Thoracic aorta (tissue), 2 donors: ENCODE measurements around the gene CORIN. TPM values are rescaled to one million over a fixed set of nuclear protein-coding genes. Genes with fewer than 3 reads are reported as not detected.

ENCODE experiments used
- ATAC-seq: fragments of 150-250 bp; one replicate; pipeline ENCODE4 v1.8.0; 2017; ENCODE audit warnings: low read depth; ENCODE audit not compliant: insufficient number of reproducible peaks, low FRiP score
- DNase-seq: peaks from one replicate; pipeline ENCODE4 v3.0.0-alpha.2; 2020; ENCODE audit warnings: low spot score
- H3K27ac ChIP-seq, 2 donors: fragments of 200-600 bp; sonication (generic); 1 replicate in 1 of 2; 2 replicates in 1 of 2; pipeline ENCODE4 v1.5.1; 2016; ENCODE audit warnings: mild to moderate bottlenecking in 2 of 2, moderate library complexity in 2 of 2
- H3K27me3 ChIP-seq: fragments of 200-600 bp; sonication (generic); replicated peaks from 2 replicates; pipeline ENCODE4 v1.6.0; 2016; ENCODE audit warnings: mild to moderate bottlenecking; ENCODE audit not compliant: insufficient read depth
- H3K36me3 ChIP-seq: fragments of 200-600 bp; sonication (generic); one replicate; pipeline ENCODE4 v1.5.1; 2016
- H3K4me1 ChIP-seq, 2 donors: fragments of 200-600 bp; sonication (generic); 1 replicate in 1 of 2; 2 replicates in 1 of 2; pipeline versions ENCODE4 v1.5.1 to v1.6.0; 2016; ENCODE audit warnings: low read depth in 2 of 2, mild to moderate bottlenecking in 1 of 2; ENCODE audit not compliant: control insufficient read depth in 1 of 2
- H3K4me3 ChIP-seq: fragments of 200-600 bp; sonication (generic); 2 replicates; pipeline ENCODE4 v1.5.1; 2016; ENCODE audit warnings: mild to moderate bottlenecking
- H3K9me3 ChIP-seq: fragments of 200-600 bp; sonication (generic); 2 replicates; pipeline ENCODE4 v1.5.1; 2016
- CTCF ChIP-seq: fragments of 200-600 bp; sonication (generic); IDR thresholded peaks from one replicate; pipeline ENCODE4 v1.5.1; 2019; ENCODE audit warnings: antibody characterized with exemption
- total RNA-seq, 2 donors: library from RNA; depleted of rRNA; stranded (reverse); fragments of >200 nt; gene quantifications; one replicate each; pipeline versions ENCODE4 v1.1.0 to v1.2.3, GENCODE V29; 2016

Gene CORIN
- total RNA-seq, 2 donors from 2014 or later, result 0.63 to 1.9 TPM

- Histone ChIP-seq H3K4me3 (no peak overlapping the region), H3K27ac (no peak overlapping the region), H3K36me3 (no peaks in the 10 kb centered on the region), H3K27me3 (no peaks in the 10 kb centered on the region), H3K4me1 (no peaks in the 10 kb centered on the region), H3K9me3 (no peaks in the 10 kb centered on the region)
- DNase-seq, result no peak
- no peak for ATAC-seq
- no peak for TF ChIP-seq CTCF
These were observed 198.3 kb downstream of the CORIN start for GRCh38 chr4:47639531-47639930.

GRCh38 chr4:47631161-47631560, 206.7 kb downstream of the CORIN start:
- no peak for TF ChIP-seq CTCF
- H3K27ac ChIP-seq, result no peak overlapping the region
- no peaks in the 10 kb centered on the region for H3K9me3 ChIP-seq
- no peak overlapping the region for H3K4me3 ChIP-seq
- no peaks in the 10 kb centered on the region for H3K4me1 ChIP-seq
- DNase-seq (no peak), ATAC-seq (no peak)
- no peaks in the 10 kb centered on the region for H3K36me3 ChIP-seq
- no peaks in the 10 kb centered on the region for H3K27me3 ChIP-seq

GRCh38 chr4:47624031-47624441, 213.8 kb downstream of the CORIN start:
- no peak for TF ChIP-seq CTCF
- Histone ChIP-seq H3K4me3 (no peak overlapping the region), H3K4me1 (no peaks in the 10 kb centered on the region), H3K9me3 (no peaks in the 10 kb centered on the region), H3K27me3 (no peaks in the 10 kb centered on the region), H3K27ac (no peak overlapping the region), H3K36me3 (no peaks in the 10 kb centered on the region)
- DNase-seq (no peak), ATAC-seq (no peak)

- Histone ChIP-seq H3K36me3 (no peaks in the 10 kb centered on the region), H3K4me3 (no peak overlapping the region), H3K9me3 (no peaks in the 10 kb centered on the region), H3K4me1 (no peaks in the 10 kb centered on the region), H3K27me3 (no peaks in the 10 kb centered on the region), H3K27ac (no peak overlapping the region)
- no peak for ATAC-seq
- DNase-seq, result no peak
- no peak for TF ChIP-seq CTCF
These were observed 216.7 kb downstream of the CORIN start for GRCh38 chr4:47621181-47621580.

GRCh38 chr4:47619691-47620090, 218.2 kb downstream of the CORIN start:
- DNase-seq, result no peak
- no peaks in the 10 kb centered on the region for H3K36me3 ChIP-seq
- TF ChIP-seq CTCF, result no peak
- no peaks in the 10 kb centered on the region for H3K4me1 ChIP-seq
- H3K9me3 ChIP-seq, result no peaks in the 10 kb centered on the region
- ATAC-seq, result no peak
- no peaks in the 10 kb centered on the region for H3K27me3 ChIP-seq
- no peak overlapping the region for H3K27ac ChIP-seq
- H3K4me3 ChIP-seq, result no peak overlapping the region
